KMS-11 (cell line): ENCODE results near the gene CNTN5.

ENCODE experiments used
- H2AFZ ChIP-seq: fragments of 200-600 bp; sonication (generic); 2 replicates; pipeline ENCODE4 v1.6.1; 2016; ENCODE audit warnings: antibody characterized with exemption, mixed run types, low read depth
- H3K27ac ChIP-seq: fragments of 200-600 bp; sonication (generic); 2 replicates; pipeline ENCODE4 v1.6.1; 2016; ENCODE audit warnings: mild to moderate bottlenecking, mixed run types
- H3K27me3 ChIP-seq: fragments of 200-600 bp; sonication (generic); 2 replicates; pipeline ENCODE4 v1.6.1; 2017; ENCODE audit warnings: mild to moderate bottlenecking, low read depth, mixed run types, moderate library complexity; ENCODE audit not compliant: insufficient read depth
- H3K36me3 ChIP-seq: fragments of 200-600 bp; sonication (generic); 2 replicates; pipeline ENCODE4 v1.6.1; 2017; ENCODE audit warnings: mild to moderate bottlenecking, mixed run types; ENCODE audit not compliant: insufficient read depth
- H3K4me1 ChIP-seq: fragments of 200-600 bp; sonication (generic); 2 replicates; pipeline ENCODE4 v1.6.1; 2016; ENCODE audit warnings: mild to moderate bottlenecking, low read depth, mixed run types; ENCODE audit not compliant: poor library complexity, severe bottlenecking
- H3K4me2 ChIP-seq: fragments of 200-600 bp; sonication (generic); 2 replicates; pipeline ENCODE4 v1.7.0; 2016; ENCODE audit warnings: mild to moderate bottlenecking, mixed run types
- H3K4me3 ChIP-seq: fragments of 200-600 bp; sonication (generic); IDR thresholded peaks from 2 replicates; pipeline ENCODE4 v1.6.1; 2017; ENCODE audit warnings: low read depth, low read length, mixed read lengths; ENCODE audit not compliant: insufficient read depth
- H3K79me2 ChIP-seq: fragments of 200-600 bp; sonication (generic); 2 replicates; pipeline ENCODE4 v1.6.1; 2016; ENCODE audit warnings: low read depth, mixed run types; ENCODE audit not compliant: insufficient read depth
- H3K9ac ChIP-seq: fragments of 200-600 bp; sonication (generic); 2 replicates; pipeline ENCODE4 v1.6.1; 2016; ENCODE audit warnings: mild to moderate bottlenecking, mixed run types
- H4K20me1 ChIP-seq: fragments of 200-600 bp; sonication (generic); 2 replicates; pipeline ENCODE4 v1.6.1; 2016; ENCODE audit warnings: mild to moderate bottlenecking, mixed run types; ENCODE audit not compliant: insufficient read depth
- TF ChIP-seq, protein P1 (sequence below): fragments of 200-600 bp; sonication (generic); conservative IDR thresholded peaks from 2 replicates; pipeline ENCODE4 v1.6.1; 2017; ENCODE audit warnings: low read depth, mild to moderate bottlenecking, antibody characterized with exemption, low read length, moderate library complexity, mixed read lengths

Gene CNTN5

GRCh38 chr11:99311870-99312269 lies 291.1 kb downstream of the CNTN5 start:
- H3K27ac ChIP-seq: no peak overlapping the region
- no peak overlapping the region for H3K4me2 ChIP-seq
- no peaks in the 10 kb centered on the region for H3K79me2 ChIP-seq
- H3K4me3 ChIP-seq: no peak overlapping the region
- H3K4me1 ChIP-seq: no peaks in the 10 kb centered on the region
- no peaks in the 10 kb centered on the region for H3K36me3 ChIP-seq
- TF ChIP-seq, protein P1, sequence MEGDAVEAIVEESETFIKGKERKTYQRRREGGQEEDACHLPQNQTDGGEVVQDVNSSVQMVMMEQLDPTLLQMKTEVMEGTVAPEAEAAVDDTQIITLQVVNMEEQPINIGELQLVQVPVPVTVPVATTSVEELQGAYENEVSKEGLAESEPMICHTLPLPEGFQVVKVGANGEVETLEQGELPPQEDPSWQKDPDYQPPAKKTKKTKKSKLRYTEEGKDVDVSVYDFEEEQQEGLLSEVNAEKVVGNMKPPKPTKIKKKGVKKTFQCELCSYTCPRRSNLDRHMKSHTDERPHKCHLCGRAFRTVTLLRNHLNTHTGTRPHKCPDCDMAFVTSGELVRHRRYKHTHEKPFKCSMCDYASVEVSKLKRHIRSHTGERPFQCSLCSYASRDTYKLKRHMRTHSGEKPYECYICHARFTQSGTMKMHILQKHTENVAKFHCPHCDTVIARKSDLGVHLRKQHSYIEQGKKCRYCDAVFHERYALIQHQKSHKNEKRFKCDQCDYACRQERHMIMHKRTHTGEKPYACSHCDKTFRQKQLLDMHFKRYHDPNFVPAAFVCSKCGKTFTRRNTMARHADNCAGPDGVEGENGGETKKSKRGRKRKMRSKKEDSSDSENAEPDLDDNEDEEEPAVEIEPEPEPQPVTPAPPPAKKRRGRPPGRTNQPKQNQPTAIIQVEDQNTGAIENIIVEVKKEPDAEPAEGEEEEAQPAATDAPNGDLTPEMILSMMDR: no peak
- no peak overlapping the region for H3K9ac ChIP-seq
- no peaks in the 10 kb centered on the region for H4K20me1 ChIP-seq
- no peak overlapping the region for H2AFZ ChIP-seq
- no peaks in the 10 kb centered on the region for H3K27me3 ChIP-seq

GRCh38 chr11:99316776-99317520 lies 296.2 kb downstream of the CNTN5 start:
- H3K9ac ChIP-seq: no peak overlapping the region
- H3K27ac ChIP-seq: no peak overlapping the region
- no peak overlapping the region for H2AFZ ChIP-seq
- TF ChIP-seq, protein P1: no peak
- H4K20me1 ChIP-seq: no peaks in the 10 kb centered on the region
- H3K4me2 ChIP-seq: no peak overlapping the region
- no peaks in the 10 kb centered on the region for H3K27me3 ChIP-seq
- no peaks in the 10 kb centered on the region for H3K79me2 ChIP-seq
- no peak overlapping the region for H3K4me3 ChIP-seq
- H3K4me1 ChIP-seq: no peaks in the 10 kb centered on the region
- H3K36me3 ChIP-seq: no peaks in the 10 kb centered on the region

DNA sequence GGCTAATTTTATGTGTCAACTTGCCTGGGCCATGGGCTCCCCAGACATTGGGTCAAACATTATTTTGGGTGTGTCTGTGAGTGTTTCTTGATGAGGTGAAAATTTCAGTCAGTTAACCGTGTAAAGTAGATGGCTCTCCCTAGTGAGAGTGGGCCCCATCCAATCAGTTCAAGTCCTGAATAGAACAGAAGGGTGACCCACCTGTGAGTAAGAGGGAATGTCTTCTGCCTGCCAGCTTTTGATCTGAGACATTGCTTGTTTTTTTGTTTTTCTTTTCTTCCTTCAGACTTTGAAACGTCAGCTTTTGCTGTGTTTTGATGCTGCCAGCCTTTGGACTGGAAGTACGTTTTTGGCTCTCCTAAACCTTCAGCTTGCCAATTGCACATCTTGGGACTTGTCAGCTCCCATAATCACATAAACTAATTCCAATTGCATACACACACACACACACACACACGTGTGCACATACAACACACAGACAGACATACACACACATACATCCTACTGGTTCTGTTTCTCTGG lies 300.1 kb downstream of the CNTN5 start:
- Histone ChIP-seq H4K20me1 (no peaks in the 10 kb centered on the region), H3K9ac (no peak overlapping the region), H3K79me2 (no peaks in the 10 kb centered on the region), H3K4me1 (no peaks in the 10 kb centered on the region), H3K4me2 (no peak overlapping the region), H2AFZ (no peak overlapping the region), H3K4me3 (no peak overlapping the region), H3K36me3 (no peaks in the 10 kb centered on the region), H3K27ac (no peak overlapping the region), H3K27me3 (no peaks in the 10 kb centered on the region)
- TF ChIP-seq, protein P1: no peak

DNA sequence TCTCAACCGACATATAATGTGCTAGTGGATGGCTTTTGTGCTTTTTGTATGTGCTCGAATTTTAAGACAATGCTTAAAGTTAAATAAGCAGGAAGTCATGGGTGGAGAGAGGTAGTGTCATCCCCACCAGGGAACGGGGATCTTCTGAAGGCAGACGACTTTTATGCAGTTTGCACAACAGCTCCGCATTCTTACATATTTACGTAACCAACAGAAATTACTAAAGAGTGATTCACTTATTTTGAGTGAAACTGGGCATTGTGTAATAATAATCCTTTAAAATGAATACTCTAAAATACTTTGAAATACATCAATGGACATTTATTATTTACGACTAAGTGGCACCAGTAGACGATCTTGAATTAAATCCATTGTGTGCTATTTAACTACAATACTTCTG lies 305.1 kb downstream of the CNTN5 start:
- H4K20me1 ChIP-seq: no peaks in the 10 kb centered on the region
- H2AFZ ChIP-seq: no peak overlapping the region
- no peaks in the 10 kb centered on the region for H3K27me3 ChIP-seq
- no peak overlapping the region for H3K27ac ChIP-seq
- no peak overlapping the region for H3K4me3 ChIP-seq
- H3K36me3 ChIP-seq: no peaks in the 10 kb centered on the region
- no peaks in the 10 kb centered on the region for H3K79me2 ChIP-seq
- TF ChIP-seq, protein P1: no peak
- H3K4me2 ChIP-seq: no peak overlapping the region
- no peak overlapping the region for H3K9ac ChIP-seq
- H3K4me1 ChIP-seq: no peaks in the 10 kb centered on the region
